HPDE6-E6E7 (cell line): ENCODE data around the gene KRTAP17-1.
A peak's percentile ranks its signal among the peaks of the same experiment; 100 is the strongest.
"Not testable (repeated sequence)": the region's sequence is repeated elsewhere in the genome, so short reads cannot be mapped to it uniquely, and the experiment has no call there.

Source experiments
- DNase-seq: peaks from one replicate; pipeline ENCODE4 v3.0.0; 2011; ENCODE audit warnings: missing footprints; ENCODE audit errors: extremely low spot score

The KRTAP17-1 gene

GRCh38 chr17:41315204-41315794 lies at the start of gene KRTAP17-1:
Gene KRTAP17-1 (minus strand): TSS chr17:41315710. CDS start chr17:41315650, 60 bp downstream.
- no peak for DNase-seq

GRCh38 chr17:41363881-41364280 lies 48.4 kb upstream of the KRTAP17-1 start:
- no peak for DNase-seq

- DNase-seq = no peak
Measured at GRCh38 chr17:41360296-41360995, 44.9 kb upstream of the KRTAP17-1 start.

GRCh38 chr17:41354536-41354935 lies 39.0 kb upstream of the KRTAP17-1 start:
- DNase-seq = no peak

GRCh38 chr17:41352597-41353366 lies 37.3 kb upstream of the KRTAP17-1 start:
- peak; percentile 62 for DNase-seq

GRCh38 chr17:41351177-41351576 lies 35.7 kb upstream of the KRTAP17-1 start:
- DNase-seq = no peak

GRCh38 chr17:41350381-41350878 lies 34.9 kb upstream of the KRTAP17-1 start, which contains the start of gene KRT33A:
Gene KRT33A (minus strand): TSS chr17:41350828. CDS start chr17:41350767, 61 bp downstream.
- not testable (repeated sequence) for DNase-seq

- peak; percentile 56 for DNase-seq
Measured at GRCh38 chr17:41347869-41348760, 32.6 kb upstream of the KRTAP17-1 start.

- not testable (repeated sequence) for DNase-seq
Measured at GRCh38 chr17:41346421-41346820, 30.9 kb upstream of the KRTAP17-1 start.

GRCh38 chr17:41345992-41346391 lies 30.5 kb upstream of the KRTAP17-1 start:
- no peak for DNase-seq

GRCh38 chr17:41343029-41343428 lies 27.5 kb upstream of the KRTAP17-1 start:
- DNase-seq = no peak

- DNase-seq = no peak
Measured at GRCh38 chr17:41340934-41341861, 25.7 kb upstream of the KRTAP17-1 start.

- no peak for DNase-seq
Measured at GRCh38 chr17:41340494-41340893, 25.0 kb upstream of the KRTAP17-1 start.

- no peak for DNase-seq
Measured at GRCh38 chr17:41339571-41340172, 24.2 kb upstream of the KRTAP17-1 start.

- DNase-seq = peak; percentile 51
Measured at GRCh38 chr17:41338961-41339485, 23.5 kb upstream of the KRTAP17-1 start.

- DNase-seq = no peak
Measured at GRCh38 chr17:41335747-41336146, 20.2 kb upstream of the KRTAP17-1 start.

- DNase-seq = no peak
Measured at GRCh38 chr17:41334385-41335305, 19.1 kb upstream of the KRTAP17-1 start.

GRCh38 chr17:41333836-41334235 lies 18.3 kb upstream of the KRTAP17-1 start:
- DNase-seq = no peak
